Measurements from ENCODE around the gene TCF7L2. TPM values are rescaled to one million over a fixed set of nuclear protein-coding genes. Genes with fewer than 3 reads are reported as not detected.
"Not testable (repeated sequence)": the region's sequence is repeated elsewhere in the genome, so short reads cannot be mapped to it uniquely, and the experiment has no call there.

Gene TCF7L2
- total and polyA plus RNA-seq, 4 donors = 14.0 to 57.8 (median 34.8) TPM

GRCh38 chr10:113100281-113100680 lies 150.2 kb downstream of the TCF7L2 start:
- ATAC-seq (ENCODE audit: low FRiP score) (no peak), DNase-seq (no peak)
- H3K4me3 ChIP-seq (ENCODE audit: low read length in 2 of 2) = no peak overlapping the region
- no peaks in the 10 kb centered on the region for H3K36me3 ChIP-seq (ENCODE audit: control insufficient read depth in 1 of 2, insufficient read depth in 2 of 2, low read length in 1 of 2)
- H3K4me1 ChIP-seq (ENCODE audit: control insufficient read depth in 1 of 2, insufficient read depth in 2 of 2, low read length in 2 of 2) = no peaks in the 10 kb centered on the region
- no peaks in the 10 kb centered on the region for H3K27me3 ChIP-seq (ENCODE audit: control insufficient read depth in 1 of 2, insufficient read depth in 2 of 2, low read length in 1 of 2)
- intact Hi-C loops (cut with DNase I) = no loop called here
- no peaks in the 10 kb centered on the region for H3K9me3 ChIP-seq (ENCODE audit: control insufficient read depth, low read length)
- 73 to 80% methylated on average over 7 of the region's 7 CpGs for WGBS, 2 donors
- H3K27ac ChIP-seq (ENCODE audit: low read depth in 1 of 2, low read length in 2 of 2) = no peak overlapping the region

GRCh38 chr10:113103131-113103840 lies 153.2 kb downstream of the TCF7L2 start:
- intact Hi-C loops (cut with DNase I) = no loop called here
- no peaks in the 10 kb centered on the region for H3K27me3 ChIP-seq (ENCODE audit: control insufficient read depth in 1 of 2, insufficient read depth in 2 of 2, low read length in 1 of 2)
- no peaks in the 10 kb centered on the region for H3K36me3 ChIP-seq (ENCODE audit: control insufficient read depth in 1 of 2, insufficient read depth in 2 of 2, low read length in 1 of 2)
- no peak overlapping the region for H3K27ac ChIP-seq (ENCODE audit: low read depth in 1 of 2, low read length in 2 of 2)
- DNase-seq = no peak
- no peak overlapping the region for H3K4me3 ChIP-seq (ENCODE audit: low read length in 2 of 2)
- H3K9me3 ChIP-seq (ENCODE audit: control insufficient read depth, low read length) = no peaks in the 10 kb centered on the region
- WGBS, 2 donors = 80 to 81% methylated on average over 8 of the region's 8 CpGs
- ATAC-seq (ENCODE audit: low FRiP score) = no peak
- H3K4me1 ChIP-seq (ENCODE audit: control insufficient read depth in 1 of 2, insufficient read depth in 2 of 2, low read length in 2 of 2) = peaks cover 3% of the 10 kb centered on the region in 2 donors

- Histone ChIP-seq H3K4me1 (ENCODE audit: control insufficient read depth in 1 of 2, insufficient read depth in 2 of 2, low read length in 2 of 2) (peaks cover 3% of the 10 kb centered on the region in 2 donors), H3K27me3 (ENCODE audit: control insufficient read depth in 1 of 2, insufficient read depth in 2 of 2, low read length in 1 of 2) (no peaks in the 10 kb centered on the region), H3K9me3 (ENCODE audit: control insufficient read depth, low read length) (no peaks in the 10 kb centered on the region), H3K36me3 (ENCODE audit: control insufficient read depth in 1 of 2, insufficient read depth in 2 of 2, low read length in 1 of 2) (no peaks in the 10 kb centered on the region), H3K27ac (ENCODE audit: low read depth in 1 of 2, low read length in 2 of 2) (no peak overlapping the region), H3K4me3 (ENCODE audit: low read length in 2 of 2) (no peak overlapping the region)
- WGBS, 2 donors = 75 to 88% methylated on average over 3 of the region's 3 CpGs
- ATAC-seq (ENCODE audit: low FRiP score) (no peak), DNase-seq (no peak)
- intact Hi-C loops (cut with DNase I) = no loop called here
Observed at GRCh38 chr10:113104047-113104446, 154.0 kb downstream of the TCF7L2 start.

- Histone ChIP-seq H3K4me1 (ENCODE audit: control insufficient read depth in 1 of 2, insufficient read depth in 2 of 2, low read length in 2 of 2) (peaks cover 3 to 7% of the 10 kb centered on the region in 2 donors), H3K27me3 (ENCODE audit: control insufficient read depth in 1 of 2, insufficient read depth in 2 of 2, low read length in 1 of 2) (no peaks in the 10 kb centered on the region), H3K9me3 (ENCODE audit: control insufficient read depth, low read length) (no peaks in the 10 kb centered on the region), H3K36me3 (ENCODE audit: control insufficient read depth in 1 of 2, insufficient read depth in 2 of 2, low read length in 1 of 2) (no peaks in the 10 kb centered on the region), H3K4me3 (ENCODE audit: low read length in 2 of 2) (no peak overlapping the region), H3K27ac (ENCODE audit: low read depth in 1 of 2, low read length in 2 of 2) (no peak overlapping the region)
- intact Hi-C loops (cut with DNase I) = no loop called here
- DNase-seq = peak in 1 of 2 donors; percentile 81
- 74 to 77% methylated on average over 15 of the region's 15 CpGs for WGBS, 2 donors
- ATAC-seq (ENCODE audit: low FRiP score) = no peak
Observed at GRCh38 chr10:113108194-113108835, 158.3 kb downstream of the TCF7L2 start.

- DNase-seq (no peak), ATAC-seq (ENCODE audit: low FRiP score) (no peak)
- intact Hi-C loops (cut with DNase I) = no loop called here
- no peaks in the 10 kb centered on the region for H3K9me3 ChIP-seq (ENCODE audit: control insufficient read depth, low read length)
- 97% methylated on average over 8 of the region's 8 CpGs for WGBS, 2 donors
- peaks cover 7 to 8% of the 10 kb centered on the region in 2 donors for H3K4me1 ChIP-seq (ENCODE audit: control insufficient read depth in 1 of 2, insufficient read depth in 2 of 2, low read length in 2 of 2)
- H3K27me3 ChIP-seq (ENCODE audit: control insufficient read depth in 1 of 2, insufficient read depth in 2 of 2, low read length in 1 of 2) = no peaks in the 10 kb centered on the region
- no peaks in the 10 kb centered on the region for H3K36me3 ChIP-seq (ENCODE audit: control insufficient read depth in 1 of 2, insufficient read depth in 2 of 2, low read length in 1 of 2)
- H3K27ac ChIP-seq (ENCODE audit: low read depth in 1 of 2, low read length in 2 of 2) = no peak overlapping the region
- no peak overlapping the region for H3K4me3 ChIP-seq (ENCODE audit: low read length in 2 of 2)
Observed at GRCh38 chr10:113108948-113109347, 158.9 kb downstream of the TCF7L2 start.

GRCh38 chr10:113109482-113109881 lies 159.4 kb downstream of the TCF7L2 start:
- DNase-seq; H3K36me3 ChIP-seq (ENCODE audit: control insufficient read depth in 1 of 2, insufficient read depth in 2 of 2, low read length in 1 of 2); H3K27me3 ChIP-seq (ENCODE audit: control insufficient read depth in 1 of 2, insufficient read depth in 2 of 2, low read length in 1 of 2); H3K27ac ChIP-seq (ENCODE audit: low read depth in 1 of 2, low read length in 2 of 2); H3K4me3 ChIP-seq (ENCODE audit: low read length in 2 of 2); H3K9me3 ChIP-seq (ENCODE audit: control insufficient read depth, low read length); H3K4me1 ChIP-seq (ENCODE audit: control insufficient read depth in 1 of 2, insufficient read depth in 2 of 2, low read length in 2 of 2); intact Hi-C loops (cut with DNase I); ATAC-seq (ENCODE audit: low FRiP score): not testable (repeated sequence)
- 90 to 94% methylated on average over 4 of the region's 4 CpGs for WGBS, 2 donors

- H3K27ac ChIP-seq (ENCODE audit: low read depth in 1 of 2, low read length in 2 of 2) = no peak overlapping the region
- DNase-seq (no peak), ATAC-seq (ENCODE audit: low FRiP score) (no peak)
- no peak overlapping the region for H3K4me3 ChIP-seq (ENCODE audit: low read length in 2 of 2)
- H3K4me1 ChIP-seq (ENCODE audit: control insufficient read depth in 1 of 2, insufficient read depth in 2 of 2, low read length in 2 of 2) = peaks cover 4 to 6% of the 10 kb centered on the region in 2 donors
- peaks cover 0 to 1% of the 10 kb centered on the region in 2 donors for H3K36me3 ChIP-seq (ENCODE audit: control insufficient read depth in 1 of 2, insufficient read depth in 2 of 2, low read length in 1 of 2)
- H3K9me3 ChIP-seq (ENCODE audit: control insufficient read depth, low read length) = no peaks in the 10 kb centered on the region
- 96 to 97% methylated on average over 3 of the region's 3 CpGs for WGBS, 2 donors
- intact Hi-C loops (cut with DNase I) = no loop called here
- no peaks in the 10 kb centered on the region for H3K27me3 ChIP-seq (ENCODE audit: control insufficient read depth in 1 of 2, insufficient read depth in 2 of 2, low read length in 1 of 2)
Observed at GRCh38 chr10:113111260-113111659, 161.2 kb downstream of the TCF7L2 start.

GRCh38 chr10:113111900-113112853 lies 162.1 kb downstream of the TCF7L2 start:
- no peak overlapping the region for H3K4me3 ChIP-seq (ENCODE audit: low read length in 2 of 2)
- no peaks in the 10 kb centered on the region for H3K27me3 ChIP-seq (ENCODE audit: control insufficient read depth in 1 of 2, insufficient read depth in 2 of 2, low read length in 1 of 2)
- intact Hi-C loops (cut with DNase I) = no loop called here
- 50 to 53% methylated on average over 12 of the region's 12 CpGs for WGBS, 2 donors
- H3K27ac ChIP-seq (ENCODE audit: low read depth in 1 of 2, low read length in 2 of 2) = peak overlapping the region in 1 of 2 donors; percentile 54
- peaks cover 4 to 5% of the 10 kb centered on the region in 2 donors for H3K4me1 ChIP-seq (ENCODE audit: control insufficient read depth in 1 of 2, insufficient read depth in 2 of 2, low read length in 2 of 2)
- H3K36me3 ChIP-seq (ENCODE audit: control insufficient read depth in 1 of 2, insufficient read depth in 2 of 2, low read length in 1 of 2) = peaks cover 0 to 1% of the 10 kb centered on the region in 2 donors
- DNase-seq (peak in 1 of 2 donors; percentile 69), ATAC-seq (ENCODE audit: low FRiP score) (peak; percentile 62)
- no peaks in the 10 kb centered on the region for H3K9me3 ChIP-seq (ENCODE audit: control insufficient read depth, low read length)
